GM19351 (cell line): ENCODE data around the gene SEC22B.
"Not testable (repeated sequence)": the region's sequence is repeated elsewhere in the genome, so short reads cannot be mapped to it uniquely, and the experiment has no call there.

ENCODE experiments used
- ATAC-seq: cut with Tn5 transposase; IDR thresholded peaks from one replicate; pipeline ENCODE4 v1.9.1; 2021; ENCODE audit warnings: mild to moderate bottlenecking, moderate library complexity; ENCODE audit not compliant: unreplicated experiment

The SEC22B gene

DNA sequence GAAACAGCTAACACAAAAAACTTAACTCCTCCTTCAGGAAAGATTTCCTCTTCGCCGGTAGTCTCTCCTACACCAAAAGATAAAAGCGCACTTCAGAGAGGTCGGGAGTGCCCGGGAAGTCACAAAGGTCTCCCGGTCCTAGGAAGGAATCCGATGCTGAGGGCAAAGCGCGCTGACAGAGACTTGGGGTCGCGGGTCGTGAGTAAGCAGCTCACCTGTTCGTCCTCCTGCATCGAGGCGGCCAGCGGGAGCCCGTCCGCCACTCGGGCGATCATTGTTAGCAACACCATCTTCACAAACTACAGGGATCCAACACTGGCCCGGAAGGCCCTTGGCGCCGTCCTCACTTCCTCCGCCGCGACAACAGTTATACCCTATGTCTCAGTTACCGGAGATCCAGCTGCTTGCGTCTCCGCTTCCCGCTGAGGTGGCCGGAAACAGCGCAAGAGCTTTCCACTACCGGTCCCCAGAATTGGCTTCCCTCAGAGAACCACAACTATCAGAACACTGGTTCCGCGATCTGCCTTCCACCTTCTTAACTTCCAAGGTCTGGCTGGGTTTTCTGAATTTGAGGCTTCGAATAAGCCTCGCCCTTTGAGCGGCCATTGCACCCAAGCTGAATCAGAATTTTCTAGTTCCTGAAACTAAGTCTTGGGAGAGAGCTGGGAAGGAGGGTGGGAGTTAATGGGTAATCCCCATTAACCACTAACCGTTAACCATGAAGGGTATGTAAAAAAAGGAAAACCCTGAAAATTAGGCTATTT is at the start of gene SEC22B:
TSS of gene SEC22B (minus strand) at position 429 of the 764 bp plus-strand sequence. CDS start at position 290, 139 bp downstream.
- ATAC-seq, result peak; percentile 98

- not testable (repeated sequence) for ATAC-seq
Measured at GRCh38 chr1:120217933-120218332, 41.6 kb upstream of the SEC22B start.

DNA sequence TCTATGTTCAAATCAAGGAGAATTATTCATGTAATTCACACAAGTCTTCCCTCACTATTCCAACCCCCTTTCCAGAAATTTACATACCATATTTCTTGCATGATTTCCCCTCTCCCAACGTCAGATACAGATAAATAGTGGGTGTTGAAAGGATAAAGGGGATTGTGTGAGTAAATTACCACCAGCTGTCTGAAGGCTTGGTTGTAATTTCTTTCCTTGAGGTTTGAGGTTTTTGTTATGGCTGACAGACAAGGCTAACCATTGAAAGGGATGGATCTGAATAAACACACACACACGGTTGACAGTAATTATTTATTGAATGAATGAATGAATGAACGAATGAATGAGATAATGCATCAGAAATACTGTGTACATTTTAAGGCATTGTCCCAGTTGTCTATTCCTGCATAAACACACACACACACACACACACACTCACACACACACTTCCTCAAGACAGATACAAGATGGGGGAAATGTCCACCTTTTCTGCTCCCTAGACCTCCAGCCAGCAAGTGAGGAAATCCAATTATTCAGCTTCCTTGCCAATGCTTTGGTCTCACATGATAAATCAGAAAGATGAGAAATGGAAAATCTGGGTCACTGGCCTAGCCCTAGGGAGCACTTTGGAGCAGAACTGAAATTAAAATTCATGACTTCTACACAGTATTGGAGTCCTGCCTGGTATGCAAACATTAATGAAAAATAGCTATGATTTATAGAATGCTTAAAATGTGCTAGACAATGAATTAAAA is 41.0 kb upstream of the SEC22B start:
- not testable (repeated sequence) for ATAC-seq

DNA sequence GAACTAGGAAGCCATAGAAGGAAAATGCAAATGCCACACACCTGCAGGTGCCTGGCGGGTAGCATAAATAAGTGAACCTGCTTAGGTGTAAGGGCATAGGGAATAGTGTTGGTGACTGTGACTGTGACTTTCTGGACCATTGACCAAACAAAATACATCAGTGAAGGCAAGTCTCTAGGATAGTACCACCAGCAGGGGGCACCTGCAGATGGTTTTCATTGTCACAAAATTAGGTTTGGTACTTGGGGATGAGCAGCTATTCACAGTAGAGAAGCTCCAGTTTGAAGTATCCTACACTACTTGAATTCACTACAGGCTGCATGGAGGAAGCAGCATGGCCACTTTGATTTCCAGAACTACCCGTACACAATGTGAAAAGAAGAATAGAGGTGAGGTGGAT is 37.3 kb upstream of the SEC22B start:
- ATAC-seq, result not testable (repeated sequence)

DNA sequence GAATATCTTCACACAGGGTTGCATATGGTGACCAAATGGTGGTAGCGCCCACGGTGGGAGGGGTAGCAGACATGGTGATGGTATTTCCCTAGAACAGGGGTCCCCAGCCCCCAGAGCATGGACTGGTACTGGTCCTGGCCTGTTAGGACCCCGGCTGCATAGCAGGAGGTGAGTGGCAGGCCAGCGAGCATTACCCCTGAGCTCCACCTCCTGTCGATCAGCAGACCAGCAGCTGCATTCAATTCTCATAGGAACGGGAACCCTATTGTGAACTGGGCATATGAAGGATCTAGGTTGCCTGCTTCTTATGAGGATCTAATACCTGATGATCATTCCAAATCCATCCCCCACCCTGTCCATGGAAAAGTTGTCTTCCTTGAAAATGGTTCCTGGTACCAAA is 34.4 kb upstream of the SEC22B start:
- not testable (repeated sequence) for ATAC-seq

DNA sequence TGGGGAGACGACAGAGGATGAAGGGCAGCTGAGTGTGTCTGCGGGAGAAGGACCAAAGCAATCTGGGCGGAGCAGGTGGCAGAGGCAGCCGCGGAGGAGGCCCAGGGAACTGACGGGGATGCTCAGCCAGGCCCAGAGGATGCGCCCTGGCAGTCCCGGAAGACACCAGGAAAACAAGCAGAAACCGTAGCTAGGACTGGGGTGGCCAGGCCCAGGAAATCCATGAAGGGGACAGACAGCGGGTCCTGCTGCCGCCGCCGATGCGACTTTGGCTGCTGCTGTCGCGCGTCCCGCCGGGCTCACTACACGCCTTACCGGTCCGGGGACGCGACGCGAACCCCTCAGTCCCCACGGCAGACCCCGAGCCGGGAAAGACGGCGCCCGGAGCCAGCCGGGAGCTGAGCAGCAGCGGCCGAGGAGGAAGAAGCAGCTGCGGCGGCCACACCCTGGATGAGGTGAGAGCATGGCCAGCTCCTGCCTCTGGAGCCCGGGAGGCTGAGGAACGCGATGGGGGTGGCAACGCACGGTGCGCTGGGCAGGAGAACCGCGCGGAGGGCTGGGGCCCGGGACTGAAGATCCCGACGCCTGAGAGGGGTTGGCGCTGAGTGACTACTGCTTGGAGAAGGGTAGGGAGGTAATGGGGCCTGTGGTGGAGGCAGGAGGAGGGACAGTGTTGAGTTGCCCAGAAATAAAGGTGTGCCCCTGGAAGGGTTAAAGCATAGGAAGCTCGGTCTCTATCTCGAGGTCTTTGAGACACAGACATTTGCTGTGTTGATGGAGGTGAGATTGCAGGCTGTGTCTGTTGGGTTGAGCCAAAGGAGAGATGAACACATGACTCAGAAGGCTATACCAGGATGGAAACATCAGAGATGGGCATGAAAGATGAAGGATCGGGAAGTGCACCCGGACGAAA is 20.8 kb upstream of the SEC22B start:
- not testable (repeated sequence) for ATAC-seq

DNA sequence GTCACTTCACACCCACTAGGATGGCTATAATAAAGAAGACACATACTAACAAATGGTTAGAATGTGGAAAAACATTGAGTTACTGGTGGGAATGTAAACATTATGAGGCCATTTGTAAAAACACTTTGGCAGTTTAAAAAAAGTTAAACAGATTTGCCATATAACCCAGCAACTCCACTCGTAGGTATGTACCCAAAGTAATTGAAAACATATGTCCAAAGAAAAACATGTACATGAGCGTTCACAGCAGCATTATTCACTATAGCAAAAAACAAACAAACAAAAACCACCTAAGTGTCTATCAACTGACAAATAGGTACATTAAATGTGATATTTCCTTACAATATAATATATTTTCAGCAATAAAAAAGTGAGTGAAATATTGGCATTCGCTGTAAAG is 12.3 kb upstream of the SEC22B start:
- not testable (repeated sequence) for ATAC-seq

DNA sequence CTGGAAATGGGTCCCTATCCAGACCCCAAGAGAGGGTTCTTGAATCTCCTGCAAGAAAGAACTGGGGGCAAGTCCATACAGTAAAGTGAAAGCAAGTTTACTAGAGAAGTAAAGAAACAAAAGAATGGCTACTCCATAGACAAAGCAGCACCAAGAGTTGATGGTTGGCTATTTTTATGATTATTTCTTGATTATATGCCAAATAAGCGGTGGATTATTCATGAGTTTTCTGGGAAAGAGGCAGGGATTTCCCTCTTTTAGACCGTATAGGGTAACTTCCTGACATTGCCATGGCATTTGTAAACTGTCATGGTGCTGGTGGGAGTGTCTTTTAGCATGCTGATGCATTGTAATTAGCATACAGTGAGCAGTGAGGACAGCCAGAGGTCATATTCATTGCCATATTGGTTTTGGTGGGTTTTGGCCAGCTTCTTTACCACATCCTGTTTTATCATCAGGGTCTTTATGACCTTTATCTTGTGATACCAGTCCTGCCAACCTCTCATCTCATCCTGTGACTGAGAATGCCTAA is 5.9 kb upstream of the SEC22B start:
- not testable (repeated sequence) for ATAC-seq

DNA sequence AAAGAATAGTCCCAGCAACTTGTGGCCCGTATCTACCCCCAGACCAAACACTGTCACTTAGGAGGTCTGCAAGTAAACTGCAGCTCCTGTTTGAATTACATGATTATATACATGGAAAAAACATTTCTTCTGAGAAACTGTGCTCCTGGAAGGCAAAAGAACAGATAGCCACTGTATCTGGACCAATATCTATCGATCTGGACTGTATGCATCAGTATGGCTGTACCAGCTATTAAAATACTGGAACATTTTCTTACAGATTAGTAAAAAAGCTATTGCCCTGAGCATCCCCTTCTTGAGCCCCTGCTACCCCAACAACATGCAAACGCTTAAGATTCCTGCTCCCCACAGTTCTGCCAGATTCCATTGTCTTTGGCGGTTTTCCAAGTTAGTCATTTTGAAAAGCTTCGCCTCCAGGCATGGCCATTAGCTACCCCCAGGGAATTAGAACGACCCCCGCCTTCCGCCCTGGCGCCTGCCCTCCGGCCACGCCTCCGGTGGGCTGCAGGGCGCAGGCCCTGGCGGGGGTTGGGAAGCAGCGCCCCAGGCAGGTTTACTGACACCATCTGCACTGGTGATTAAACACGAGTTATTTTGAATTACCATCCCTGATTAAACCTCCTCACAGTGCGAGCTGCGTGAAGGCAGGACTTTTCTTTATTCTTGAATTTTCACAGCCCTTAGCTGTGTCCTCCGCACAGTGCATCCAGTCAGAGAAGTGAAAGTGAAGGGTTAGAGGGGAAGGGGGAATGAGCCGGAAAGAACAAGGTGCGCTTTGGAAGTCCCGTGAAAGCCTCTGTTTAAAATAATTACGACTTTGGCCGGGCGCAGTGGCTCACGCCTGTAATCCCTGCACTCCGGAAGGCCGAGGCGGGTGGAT is 3.7 kb upstream of the SEC22B start:
- not testable (repeated sequence) for ATAC-seq

- no peak for ATAC-seq
Measured at GRCh38 chr1:120178799-120179756, 2.8 kb upstream of the SEC22B start.

GRCh38 chr1:120178058-120178457 is 1.7 kb upstream of the SEC22B start:
- not testable (repeated sequence) for ATAC-seq

- not testable (repeated sequence) for ATAC-seq
Measured at GRCh38 chr1:120175688-120176087, 632 bp downstream of the SEC22B start.

- ATAC-seq, result not testable (repeated sequence)
Measured at GRCh38 chr1:120164761-120165160, 11.6 kb downstream of the SEC22B start.

- ATAC-seq, result not testable (repeated sequence)
Measured at GRCh38 chr1:120162015-120162414, 14.3 kb downstream of the SEC22B start.

- ATAC-seq, result not testable (repeated sequence)
Measured at GRCh38 chr1:120158495-120158894, 17.8 kb downstream of the SEC22B start.

GRCh38 chr1:120158086-120158485 is 18.2 kb downstream of the SEC22B start:
- ATAC-seq, result not testable (repeated sequence)

DNA sequence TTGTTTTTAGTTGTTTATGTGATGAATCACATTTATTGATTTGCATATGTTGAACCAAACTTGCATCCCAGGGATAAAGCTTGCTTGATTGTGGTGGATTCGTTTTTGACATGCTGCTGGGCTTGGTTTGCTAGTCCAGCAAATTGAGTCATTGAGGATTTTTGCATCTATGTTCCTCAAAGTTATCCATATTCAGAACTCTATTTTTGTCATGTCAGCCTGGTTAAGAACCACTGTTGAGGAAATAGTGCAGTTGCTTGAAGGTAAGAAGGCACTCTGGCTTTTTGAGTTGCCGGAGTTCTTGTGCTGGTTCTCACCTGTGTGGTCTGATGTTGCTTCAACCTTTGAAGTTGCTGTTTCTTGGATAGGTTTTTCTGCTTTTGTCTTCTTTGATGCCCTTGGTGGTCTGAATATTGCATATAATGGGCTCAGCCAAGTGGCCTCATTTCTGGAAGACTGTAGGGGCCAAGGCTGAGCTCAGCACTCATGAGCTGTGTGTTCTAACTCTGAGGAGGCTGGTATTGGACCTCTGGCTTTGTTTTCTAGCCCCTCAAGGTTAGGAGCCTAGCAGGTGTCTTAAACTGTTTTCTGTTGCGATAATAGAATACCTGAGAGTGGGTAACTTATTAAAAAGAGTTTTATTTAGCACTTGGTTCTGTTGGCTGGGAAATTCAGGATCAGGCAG is 26.0 kb downstream of the SEC22B start:
- ATAC-seq, result not testable (repeated sequence)
